Dendritic cell treated with granulocyte-macrophage colony-stimulating factor and Interleukin-4, amounts not matched to agents 40 ng/mL and 50 ng/mL, for 4 days (primary cell): ENCODE data around the gene TRPM3.

Source experiments
- H3K27ac Mint-ChIP-seq: one replicate; pipeline ENCODE4 v1.8.0; 2022; ENCODE audit warnings: mild to moderate bottlenecking, mixed read lengths
- H3K27me3 Mint-ChIP-seq: one replicate; pipeline ENCODE4 v1.8.0; 2022; ENCODE audit warnings: mild to moderate bottlenecking, mixed read lengths
- H3K36me3 Mint-ChIP-seq: one replicate; pipeline ENCODE4 v1.8.0; 2022; ENCODE audit warnings: low read depth, mixed read lengths
- H3K4me1 Mint-ChIP-seq: one replicate; pipeline ENCODE4 v1.8.0; 2022; ENCODE audit warnings: low read depth, mixed read lengths
- H3K4me3 Mint-ChIP-seq: one replicate; pipeline ENCODE4 v1.8.0; 2022; ENCODE audit warnings: mild to moderate bottlenecking, moderate library complexity, mixed read lengths
- H3K9me3 Mint-ChIP-seq: one replicate; pipeline ENCODE4 v1.8.0; 2022; ENCODE audit warnings: mixed read lengths
- intact Hi-C: fragments of 100-400 bp; cut with micrococcal nuclease; formaldehyde crosslinking; loops from one replicate; pipeline ENCODE4 v1.15.0; 2022

TRPM3 gene

DNA sequence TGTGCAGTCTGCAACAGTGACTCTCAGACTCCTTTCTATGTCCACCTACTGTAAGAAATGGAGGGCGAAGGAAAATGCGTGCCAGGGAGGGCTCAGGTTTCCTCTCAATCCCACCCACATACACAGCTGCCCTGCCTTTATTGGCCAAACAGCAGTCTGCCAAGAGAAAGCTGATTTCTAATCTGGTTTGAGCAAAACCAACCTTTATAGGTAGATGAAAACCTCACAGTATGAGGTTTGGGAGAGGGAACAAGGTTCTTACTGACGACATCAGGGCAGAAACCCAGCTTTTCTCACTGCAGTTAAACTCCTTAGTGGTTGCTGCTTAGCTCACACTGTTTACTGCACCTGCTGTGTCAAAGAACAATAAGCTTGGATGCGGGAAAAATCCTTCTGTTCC, 554.7 kb downstream of the TRPM3 start:
- Mint-ChIP-seq H3K9me3 (no peaks in the 10 kb centered on the region), H3K4me3 (no peak overlapping the region), H3K36me3 (no peaks in the 10 kb centered on the region), H3K27ac (peak overlapping the region; percentile 0), H3K4me1 (peaks cover 44% of the 10 kb centered on the region), H3K27me3 (no peaks in the 10 kb centered on the region)
- intact Hi-C loops, result no loop called here

DNA sequence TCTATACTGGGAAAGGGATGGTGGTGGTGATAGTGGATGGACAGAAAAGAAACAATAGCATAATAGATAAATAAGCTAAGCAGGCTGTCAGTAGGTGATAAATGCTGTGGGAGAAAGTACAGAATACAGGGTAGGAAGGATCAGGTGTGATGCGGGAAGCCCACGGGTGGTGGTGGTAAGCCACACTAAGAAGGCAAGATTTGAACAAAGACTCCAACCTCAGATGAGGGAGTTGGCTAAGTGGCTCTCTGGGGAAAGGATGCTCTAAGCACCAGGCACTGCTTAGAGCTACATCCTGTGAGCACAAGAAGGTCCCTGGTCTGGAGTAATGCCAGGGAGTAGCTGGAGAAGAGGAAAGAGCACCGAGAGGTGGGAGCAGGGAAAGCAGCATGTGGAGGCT, 555.4 kb downstream of the TRPM3 start:
- Mint-ChIP-seq H3K4me3 (no peak overlapping the region), H3K27ac (peak overlapping the region; percentile 0)
- intact Hi-C loops, result no loop called here

DNA sequence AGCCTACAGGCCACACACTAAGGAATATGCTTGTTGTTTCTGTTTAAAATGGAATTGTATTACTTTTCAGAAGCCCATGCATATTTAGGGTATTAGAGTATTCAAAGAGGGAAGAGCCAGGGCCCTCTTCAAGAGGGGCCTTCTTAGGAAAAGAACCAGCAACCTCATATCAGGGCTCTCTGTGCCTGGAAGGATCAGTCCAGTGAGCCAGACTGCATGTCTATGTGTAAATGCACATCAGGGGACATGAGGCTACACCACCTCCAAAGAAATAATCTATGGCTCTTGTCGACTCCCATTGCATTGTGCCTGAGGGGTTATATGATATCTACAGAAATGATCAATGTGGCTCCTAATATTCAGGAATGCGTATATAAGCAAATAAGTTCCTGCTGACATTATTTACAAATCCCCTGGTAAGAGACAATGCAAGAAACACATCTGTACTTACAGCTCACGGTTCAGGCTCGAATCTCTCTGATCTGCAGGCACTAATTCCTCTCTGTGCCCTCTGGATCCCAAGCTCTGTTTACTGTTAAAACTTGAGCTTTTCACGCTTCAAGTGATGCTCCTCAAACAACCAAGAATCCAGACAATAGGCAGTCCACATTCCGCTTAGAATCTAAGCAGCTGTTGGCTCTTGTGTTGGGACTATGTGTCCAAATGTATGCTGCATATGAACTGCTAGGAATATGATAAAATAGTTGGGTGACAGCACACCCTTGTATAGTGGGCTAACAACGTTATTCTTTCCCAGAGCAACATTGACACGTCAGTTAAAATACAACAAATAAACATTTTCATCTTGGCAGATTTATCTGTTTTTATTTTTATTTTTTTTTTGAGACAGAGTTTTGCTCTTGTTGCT, 556.7 kb downstream of the TRPM3 start:
- intact Hi-C loops, result no loop called here
- peaks cover 56% of the 10 kb centered on the region for H3K4me1 Mint-ChIP-seq
- peak overlapping the region; percentile 90 for H3K27ac Mint-ChIP-seq
- H3K36me3 Mint-ChIP-seq, result no peaks in the 10 kb centered on the region
- H3K9me3 Mint-ChIP-seq, result no peaks in the 10 kb centered on the region
- peak overlapping the region; percentile 44 for H3K4me3 Mint-ChIP-seq
- no peaks in the 10 kb centered on the region for H3K27me3 Mint-ChIP-seq

More for the DNA sequence above, 555.4 kb downstream of the TRPM3 start:
- no peaks in the 10 kb centered on the region for H3K27me3 Mint-ChIP-seq
- H3K4me1 Mint-ChIP-seq, result peaks cover 51% of the 10 kb centered on the region
- H3K9me3 Mint-ChIP-seq, result no peaks in the 10 kb centered on the region
- no peaks in the 10 kb centered on the region for H3K36me3 Mint-ChIP-seq

DNA sequence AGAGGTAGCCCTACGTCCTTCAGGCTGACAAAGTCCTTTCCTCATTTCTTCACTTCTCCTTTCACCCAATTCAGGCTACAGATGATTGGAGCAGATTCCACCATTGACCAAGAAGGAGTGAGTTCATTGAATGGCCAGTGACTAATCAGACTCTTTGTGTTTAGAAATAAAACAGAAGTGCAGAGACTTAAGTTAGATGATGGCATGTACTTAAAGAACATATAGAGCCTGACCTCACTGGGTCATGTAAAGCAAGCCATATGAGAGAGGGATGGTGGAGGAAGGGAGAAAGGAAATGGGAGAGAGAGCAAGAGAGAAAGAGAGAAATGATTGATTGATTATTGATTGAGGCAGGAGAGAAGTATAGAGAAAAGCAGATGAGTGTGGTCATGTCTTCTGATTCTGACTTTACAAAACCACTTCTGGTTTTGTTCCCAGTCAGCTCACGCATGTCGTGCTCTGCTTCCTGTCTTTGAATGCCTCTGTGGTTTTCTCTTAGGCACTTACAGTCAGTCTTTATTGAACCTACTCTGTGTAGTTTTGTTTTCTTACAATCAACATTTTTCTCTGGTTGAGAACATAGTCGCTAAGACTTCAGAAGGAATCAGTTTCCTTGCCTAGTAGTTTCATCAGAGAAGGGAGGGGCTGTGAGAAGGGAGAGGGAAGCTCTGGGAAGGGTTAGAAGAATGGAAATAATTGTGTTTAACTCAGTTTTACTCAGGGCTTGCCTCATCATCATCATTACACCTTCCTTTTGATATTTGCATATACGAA, 557.8 kb downstream of the TRPM3 start:
- peak overlapping the region; percentile 90 for H3K27ac Mint-ChIP-seq
- no peaks in the 10 kb centered on the region for H3K27me3 Mint-ChIP-seq
- intact Hi-C loops, result loop anchor here (1.0 to 2.0 kb wide), 2 partner anchors 13 to 143 kb away; no protein-coding TSS in a partner anchor
- no peaks in the 10 kb centered on the region for H3K36me3 Mint-ChIP-seq
- H3K9me3 Mint-ChIP-seq, result no peaks in the 10 kb centered on the region
- peak overlapping the region; percentile 50 for H3K4me3 Mint-ChIP-seq
- peaks cover 51% of the 10 kb centered on the region for H3K4me1 Mint-ChIP-seq

DNA sequence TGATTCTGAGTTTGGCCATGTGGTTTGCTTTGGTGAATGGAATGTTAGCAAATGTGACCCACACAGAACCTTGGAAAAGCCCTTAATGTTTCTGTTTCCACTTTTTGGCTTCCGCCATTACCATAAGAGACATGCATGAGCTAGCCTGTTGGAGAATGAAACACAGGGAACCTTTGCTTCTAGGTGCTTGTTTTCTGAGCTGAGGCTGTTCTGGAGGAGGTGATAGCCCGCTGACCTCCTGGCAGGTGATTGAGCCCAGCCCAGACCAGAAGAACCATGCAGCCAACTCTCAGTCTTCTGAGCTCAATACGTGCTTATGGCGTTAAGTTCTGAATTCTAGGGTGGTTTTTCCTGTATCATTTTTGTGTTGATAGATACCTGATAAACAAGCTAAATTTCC, 558.4 kb downstream of the TRPM3 start:
- peak overlapping the region; percentile 7 for H3K4me3 Mint-ChIP-seq
- peak overlapping the region; percentile 90 for H3K27ac Mint-ChIP-seq
- no peaks in the 10 kb centered on the region for H3K9me3 Mint-ChIP-seq
- H3K36me3 Mint-ChIP-seq, result no peaks in the 10 kb centered on the region
- intact Hi-C loops, result loop anchor here (1.0 to 2.0 kb wide), 2 partner anchors 14 to 143 kb away; no protein-coding TSS in a partner anchor
- H3K27me3 Mint-ChIP-seq, result no peaks in the 10 kb centered on the region
- peaks cover 57% of the 10 kb centered on the region for H3K4me1 Mint-ChIP-seq

DNA sequence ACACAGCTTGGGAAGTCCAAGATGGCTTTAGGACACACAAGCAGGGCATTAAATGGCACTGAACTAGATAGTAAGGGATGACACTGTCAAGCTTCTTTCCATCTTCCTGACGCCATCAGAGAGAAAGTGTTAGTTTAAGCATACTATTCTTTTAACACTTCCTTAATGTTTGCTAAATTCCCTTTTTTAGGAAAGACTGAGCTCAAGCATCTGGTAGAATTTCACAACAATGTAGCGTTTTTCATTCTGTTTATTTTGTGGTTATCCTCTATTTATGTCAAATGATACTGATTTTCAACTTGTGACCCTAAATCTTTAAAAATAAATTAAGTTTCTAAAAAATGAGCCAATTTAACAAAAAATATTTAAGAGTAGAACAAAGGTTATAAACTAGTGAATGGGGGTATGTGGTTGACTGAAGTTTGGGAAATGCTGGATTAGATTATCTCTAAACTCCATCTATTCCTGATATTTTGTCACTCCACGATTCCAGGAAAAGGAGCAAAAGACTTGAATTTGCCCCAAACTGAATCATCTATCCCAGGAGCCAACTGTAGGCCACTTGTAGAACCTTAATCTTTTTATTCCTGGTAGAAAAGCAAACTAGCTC, 559.5 kb downstream of the TRPM3 start:
- peak overlapping the region; percentile 90 for H3K27ac Mint-ChIP-seq
- no peaks in the 10 kb centered on the region for H3K27me3 Mint-ChIP-seq
- peaks cover 68% of the 10 kb centered on the region for H3K4me1 Mint-ChIP-seq
- no peak overlapping the region for H3K4me3 Mint-ChIP-seq
- intact Hi-C loops, result loop anchor here (2.0 kb wide), 1 partner anchor 15 kb away; no protein-coding TSS in a partner anchor
- no peaks in the 10 kb centered on the region for H3K9me3 Mint-ChIP-seq
- H3K36me3 Mint-ChIP-seq, result no peaks in the 10 kb centered on the region

DNA sequence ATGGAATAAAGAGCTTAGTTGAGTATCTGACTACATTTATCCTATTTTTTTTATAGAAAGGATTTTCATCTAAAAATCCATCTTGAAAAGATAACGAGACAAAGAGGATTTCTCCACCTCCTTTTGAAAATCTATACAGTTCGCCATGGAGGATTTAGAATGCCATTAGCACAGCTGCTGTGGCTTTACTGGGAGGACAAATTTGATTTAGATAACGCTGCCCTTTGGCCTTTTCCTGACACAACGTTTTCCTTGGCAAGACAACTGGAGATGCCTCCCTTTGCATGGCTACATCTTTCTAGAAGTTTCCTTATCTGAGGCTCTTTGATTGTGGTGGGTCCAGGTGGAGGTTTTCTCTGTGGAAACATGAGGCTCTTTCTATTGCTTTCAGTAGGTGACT, 560.3 kb downstream of the TRPM3 start:
- Mint-ChIP-seq H3K27me3 (no peaks in the 10 kb centered on the region), H3K4me3 (no peak overlapping the region), H3K9me3 (no peaks in the 10 kb centered on the region), H3K27ac (no peak overlapping the region), H3K36me3 (no peaks in the 10 kb centered on the region), H3K4me1 (peaks cover 65% of the 10 kb centered on the region)
- intact Hi-C loops, result no loop called here

DNA sequence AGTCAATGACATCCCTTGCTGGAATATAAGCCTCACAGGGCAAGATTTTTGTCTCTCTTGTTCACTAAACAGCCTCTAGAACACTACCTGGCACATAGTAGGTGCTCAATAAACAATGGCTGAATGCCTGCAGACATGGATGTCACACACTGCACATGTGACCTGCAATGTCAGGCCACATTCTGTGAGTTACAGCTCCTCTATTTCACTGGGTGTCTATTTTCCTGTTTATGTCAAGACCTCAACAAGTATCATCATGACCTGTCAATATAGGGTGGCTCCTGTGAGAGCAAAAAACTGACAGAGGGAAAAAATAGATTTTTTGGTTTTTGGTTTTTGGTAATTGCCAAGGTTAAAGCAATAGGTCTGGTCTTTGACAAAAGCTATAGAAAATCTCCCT, 562.3 kb downstream of the TRPM3 start:
- no peak overlapping the region for H3K27ac Mint-ChIP-seq
- peaks cover 70% of the 10 kb centered on the region for H3K4me1 Mint-ChIP-seq
- intact Hi-C loops, result no loop called here

DNA sequence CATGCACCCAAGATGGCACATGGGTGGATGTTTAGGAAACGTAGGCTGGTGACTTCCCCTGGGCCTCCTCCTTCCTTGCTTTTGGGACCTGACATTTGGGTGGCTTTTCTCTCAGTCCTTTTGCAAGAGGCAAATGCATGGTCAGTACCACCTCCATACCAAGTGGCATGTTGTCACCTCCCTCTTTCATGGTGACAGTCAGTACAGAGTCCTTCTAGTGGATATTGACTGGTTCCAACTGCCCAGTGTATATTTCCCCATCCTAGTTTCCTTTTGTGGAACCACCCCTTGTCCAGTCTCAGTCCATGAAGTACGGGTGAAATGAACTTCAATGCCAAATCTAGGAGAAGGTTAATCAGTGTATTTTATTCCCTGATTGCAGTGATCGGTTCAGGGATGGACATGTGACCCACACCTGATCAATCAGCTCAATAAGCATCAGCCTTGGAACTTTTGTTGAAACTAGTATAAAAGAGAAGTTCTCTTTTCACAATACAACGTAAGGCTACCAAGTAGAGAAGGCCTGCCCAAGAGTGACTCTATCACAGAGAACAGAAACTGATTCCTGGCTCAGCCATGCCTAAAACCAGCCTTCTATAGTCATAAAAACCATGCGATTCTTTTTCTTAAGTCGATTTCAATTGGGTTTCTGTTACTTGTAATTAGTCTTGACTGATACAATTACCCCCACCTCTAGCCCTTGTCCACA, 563.6 kb downstream of the TRPM3 start:
- no peaks in the 10 kb centered on the region for H3K9me3 Mint-ChIP-seq
- no peak overlapping the region for H3K4me3 Mint-ChIP-seq
- H3K27ac Mint-ChIP-seq, result peak overlapping the region; percentile 80
- intact Hi-C loops, result no loop called here
- no peaks in the 10 kb centered on the region for H3K27me3 Mint-ChIP-seq
- peaks cover 71% of the 10 kb centered on the region for H3K4me1 Mint-ChIP-seq
- no peaks in the 10 kb centered on the region for H3K36me3 Mint-ChIP-seq

More for the DNA sequence above, 562.3 kb downstream of the TRPM3 start:
- Mint-ChIP-seq H3K36me3 (no peaks in the 10 kb centered on the region), H3K4me3 (no peak overlapping the region), H3K27me3 (no peaks in the 10 kb centered on the region), H3K9me3 (no peaks in the 10 kb centered on the region)

DNA sequence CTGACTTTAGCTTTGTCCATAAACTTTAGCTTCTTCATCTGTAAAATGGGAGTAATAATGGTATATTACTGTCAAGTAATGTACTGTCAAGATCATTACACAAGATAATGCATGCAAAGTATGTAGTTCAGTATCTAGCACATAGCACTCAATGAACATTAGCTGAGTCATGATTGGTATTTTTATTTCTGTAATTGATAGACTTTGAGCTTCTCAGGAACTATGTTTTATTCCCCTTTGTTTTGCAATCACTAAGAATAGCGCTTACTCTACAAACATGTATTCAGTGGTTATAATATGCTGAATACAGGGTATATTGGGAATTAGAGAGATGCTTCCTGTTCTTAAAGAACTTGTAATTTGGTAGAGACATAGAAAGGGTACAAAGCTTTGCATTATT, 564.6 kb downstream of the TRPM3 start:
- no peaks in the 10 kb centered on the region for H3K9me3 Mint-ChIP-seq
- H3K36me3 Mint-ChIP-seq, result no peaks in the 10 kb centered on the region
- intact Hi-C loops, result no loop called here
- peaks cover 71% of the 10 kb centered on the region for H3K4me1 Mint-ChIP-seq
- no peak overlapping the region for H3K4me3 Mint-ChIP-seq
- peak overlapping the region; percentile 80 for H3K27ac Mint-ChIP-seq
- H3K27me3 Mint-ChIP-seq, result no peaks in the 10 kb centered on the region

DNA sequence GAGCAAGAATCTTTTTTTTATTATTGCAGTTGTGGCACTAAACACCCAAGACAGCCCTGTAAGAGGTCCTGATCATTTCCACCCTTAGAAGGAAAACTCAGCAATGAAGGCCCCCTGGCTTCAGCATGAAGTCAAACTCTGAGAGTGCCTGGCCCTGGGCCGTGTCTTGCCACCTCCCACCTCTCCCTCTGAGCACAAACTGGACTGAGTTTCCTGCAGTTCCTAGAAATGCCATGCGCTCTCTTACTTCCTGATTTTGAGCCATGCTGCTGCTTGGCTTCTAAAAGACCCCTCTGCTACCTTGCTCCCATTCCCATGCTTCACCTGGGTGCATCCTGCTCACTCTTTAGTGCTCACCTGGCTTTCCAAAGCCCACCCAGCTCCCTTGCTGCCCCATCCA, 566.5 kb downstream of the TRPM3 start:
- H3K9me3 Mint-ChIP-seq, result no peaks in the 10 kb centered on the region
- peak overlapping the region; percentile 80 for H3K27ac Mint-ChIP-seq
- no peak overlapping the region for H3K4me3 Mint-ChIP-seq
- intact Hi-C loops, result no loop called here
- peaks cover 75% of the 10 kb centered on the region for H3K4me1 Mint-ChIP-seq
- no peaks in the 10 kb centered on the region for H3K36me3 Mint-ChIP-seq
- no peaks in the 10 kb centered on the region for H3K27me3 Mint-ChIP-seq

DNA sequence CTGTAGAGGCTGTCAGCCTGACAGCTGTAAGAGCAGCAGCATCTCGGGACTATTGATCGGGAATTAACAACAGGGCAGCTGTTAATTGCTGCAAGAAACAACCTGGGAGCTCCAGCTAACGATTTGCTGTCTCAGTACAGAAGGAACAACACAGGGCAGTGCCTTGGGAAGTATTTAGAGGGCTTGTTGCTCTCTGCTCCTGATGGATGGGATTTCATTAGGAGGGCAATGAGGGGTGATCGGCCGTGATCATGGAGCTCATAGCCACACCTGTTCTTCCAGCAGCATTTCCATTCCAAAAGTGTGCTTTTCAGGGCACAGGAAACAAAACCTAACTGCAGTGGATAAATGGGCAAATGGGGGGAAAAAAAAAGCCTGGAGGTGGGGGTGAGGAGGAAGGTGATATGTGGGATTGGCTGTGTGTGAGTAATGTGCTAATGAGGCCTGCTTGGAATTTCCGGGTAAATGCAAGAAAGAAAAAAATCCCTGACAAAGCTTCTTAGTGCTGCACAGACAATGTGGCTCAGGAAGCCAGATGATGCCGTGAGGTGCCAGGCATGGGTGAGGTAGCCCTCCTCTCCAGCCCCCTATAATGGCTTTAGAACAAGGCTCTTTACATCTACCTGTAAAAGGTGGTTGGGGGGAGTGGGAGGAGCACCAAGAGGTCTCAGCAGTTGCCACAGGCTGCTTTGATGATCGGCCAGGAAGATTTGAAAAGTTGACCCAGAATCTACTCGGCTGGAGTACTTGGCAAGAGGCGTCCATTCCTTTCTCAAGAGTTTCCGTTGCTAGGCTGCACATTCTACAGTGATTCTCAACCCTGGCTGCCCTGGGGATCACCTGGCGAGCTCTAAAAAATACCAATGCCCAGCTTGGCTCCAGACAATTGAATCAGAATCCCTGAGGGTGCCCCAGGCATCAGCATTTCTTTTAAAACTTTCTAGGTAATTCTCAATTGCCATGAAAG, 567.4 kb downstream of the TRPM3 start:
- intact Hi-C loops, result no loop called here
- peak overlapping the region; percentile 17 for H3K4me3 Mint-ChIP-seq
- H3K9me3 Mint-ChIP-seq, result no peaks in the 10 kb centered on the region
- H3K36me3 Mint-ChIP-seq, result no peaks in the 10 kb centered on the region
- H3K27ac Mint-ChIP-seq, result peak overlapping the region; percentile 80
- peaks cover 84% of the 10 kb centered on the region for H3K4me1 Mint-ChIP-seq
- no peaks in the 10 kb centered on the region for H3K27me3 Mint-ChIP-seq
